NOMO-1 treated with dmso at 0.1 percent for 144 hours (cell line): ENCODE data around the gene ZNFX1.
A peak's percentile ranks its signal among the peaks of the same experiment; 100 is the strongest.
"Not testable (repeated sequence)": the region's sequence is repeated elsewhere in the genome, so short reads cannot be mapped to it uniquely, and the experiment has no call there.

Experiments
- DNase-seq: peaks from one replicate; lab custom pipeline; 2025; ENCODE audit not compliant: unreplicated experiment; lab: John Stamatoyannopoulos, UW

ZNFX1 gene

DNA sequence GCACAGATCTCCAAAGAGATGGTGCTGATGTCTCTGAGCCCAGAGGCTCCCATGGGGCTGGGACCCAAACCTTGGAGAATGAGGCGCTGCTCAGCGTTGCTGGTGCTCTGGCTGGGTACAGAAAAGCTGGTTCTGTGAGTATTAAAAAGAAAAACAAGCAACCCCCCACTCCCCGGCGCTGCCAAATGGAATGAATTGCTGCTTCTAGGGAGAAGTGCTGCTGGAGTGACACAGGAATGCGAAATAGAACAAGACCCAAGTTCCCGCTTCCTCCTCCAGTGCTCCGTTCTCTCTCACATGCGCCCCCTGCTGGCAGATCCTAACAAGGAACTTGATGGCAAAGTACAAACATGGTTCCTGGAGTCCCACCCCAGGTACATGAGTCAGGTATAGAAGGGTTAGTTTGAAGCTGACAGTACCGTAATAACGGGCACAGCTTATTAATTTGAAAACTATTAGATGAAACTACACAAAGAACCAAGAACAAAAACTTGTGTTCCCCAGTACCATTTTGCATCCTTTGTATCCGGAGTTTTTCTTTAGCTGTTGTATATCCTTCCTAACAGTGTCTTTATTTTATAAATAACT, 60.8 kb downstream of the ZNFX1 start:
- DNase-seq: peak; percentile 53

DNA sequence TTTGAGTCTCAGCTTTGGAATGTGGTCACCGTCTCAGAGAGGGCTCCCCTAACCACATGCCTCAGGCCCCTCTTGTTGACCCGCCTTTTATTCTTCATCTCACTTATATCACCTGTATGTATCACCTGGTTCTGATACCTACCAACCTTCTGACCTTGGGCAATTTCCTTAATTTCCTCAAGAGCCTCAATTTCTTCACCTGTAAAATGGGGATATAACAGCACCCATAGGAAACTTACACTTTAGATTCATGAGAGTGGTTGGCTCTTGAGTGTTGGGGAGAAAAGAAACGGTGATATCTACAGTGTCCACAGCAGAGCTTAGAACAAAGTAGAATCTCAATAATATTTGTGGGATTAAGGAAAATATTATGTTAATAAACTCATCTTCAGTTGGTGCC, 62.6 kb downstream of the ZNFX1 start:
- no peak for DNase-seq

DNA sequence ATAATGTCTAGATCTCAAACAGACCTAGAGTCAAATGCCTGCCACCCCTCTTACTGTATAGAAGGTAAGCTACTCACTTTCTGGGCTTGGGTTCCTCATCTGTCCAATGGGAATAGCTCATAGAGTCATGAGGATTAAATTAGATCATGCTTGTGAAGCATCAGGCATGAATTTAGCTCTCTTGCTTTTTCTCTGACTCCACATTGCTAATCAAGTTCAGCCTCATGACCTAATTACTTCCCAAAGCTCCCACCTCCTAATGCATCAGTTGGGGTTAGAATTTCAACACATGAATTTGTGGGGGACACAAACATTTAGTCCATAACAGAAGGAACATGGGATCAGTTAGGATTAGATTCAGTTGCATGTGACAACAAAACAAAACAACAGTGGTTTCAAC, 63.3 kb downstream of the ZNFX1 start:
- DNase-seq: no peak

DNA sequence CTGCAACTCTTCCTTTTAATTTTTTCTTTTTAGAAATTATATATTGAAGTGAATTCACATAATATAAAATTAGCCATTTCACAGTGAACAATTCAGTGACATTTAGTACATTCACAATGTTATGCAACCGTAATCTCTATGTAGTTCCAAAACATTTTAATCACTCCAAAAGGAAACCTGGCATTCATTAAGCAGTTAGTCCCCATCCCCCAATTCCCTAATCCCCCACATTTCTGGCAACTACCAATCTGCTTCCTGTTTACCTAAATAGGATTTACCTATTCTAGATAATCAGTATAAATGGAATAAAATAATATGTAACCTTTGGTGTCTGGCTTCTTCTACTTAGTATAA, 67.1 kb downstream of the ZNFX1 start:
- no peak for DNase-seq

DNA sequence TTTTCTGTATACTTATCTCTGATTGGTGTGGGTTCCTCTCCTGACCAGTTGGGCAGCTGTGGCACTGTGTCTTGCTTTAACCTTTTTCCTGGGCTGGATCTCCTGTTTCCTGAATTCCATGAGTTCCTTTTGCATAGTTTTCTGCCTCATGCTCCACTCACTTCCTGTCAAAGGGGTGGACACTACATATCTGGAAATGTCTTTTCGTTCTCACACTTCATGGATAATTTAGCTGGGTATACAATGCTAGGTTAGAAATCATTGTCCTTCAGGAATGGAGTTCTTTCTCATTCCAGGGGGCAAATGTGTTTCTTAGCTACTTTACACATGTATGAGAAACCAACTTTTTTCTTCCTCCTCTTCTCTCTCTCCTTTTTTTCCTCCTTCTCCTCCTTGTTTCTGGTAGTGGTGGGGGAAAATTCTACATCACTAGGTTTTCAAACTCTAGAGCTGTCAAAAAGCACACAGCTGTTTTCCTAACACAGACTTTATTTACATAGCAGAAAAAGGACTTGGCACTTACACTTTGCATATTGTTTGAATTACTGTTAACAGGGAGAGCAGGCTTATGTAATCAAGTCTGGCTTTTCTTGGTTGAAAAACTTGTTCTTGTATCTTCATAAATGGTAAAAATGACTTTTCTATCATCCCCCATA, 67.6 kb downstream of the ZNFX1 start:
- no peak for DNase-seq

DNA sequence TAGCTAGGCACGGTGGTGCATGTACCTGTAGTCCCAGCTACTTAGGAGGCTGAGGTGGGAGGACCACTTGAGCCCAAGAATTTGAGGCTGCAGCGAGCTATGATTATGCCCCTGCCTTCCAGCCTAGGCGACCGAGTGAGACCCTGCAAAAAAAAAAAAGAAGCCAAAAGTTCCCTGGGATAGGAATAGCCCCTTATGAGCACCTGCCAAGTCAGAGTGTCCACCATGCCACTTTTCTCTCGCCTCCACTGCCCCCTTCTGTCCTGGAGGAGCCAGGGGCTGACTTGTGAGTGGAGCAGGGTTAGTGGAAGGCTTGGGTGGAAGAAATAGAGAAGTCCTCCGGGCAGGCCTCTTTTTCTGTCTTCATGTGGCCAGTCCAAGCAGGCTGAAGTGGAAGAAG, 70.8 kb downstream of the ZNFX1 start:
- no peak for DNase-seq

DNA sequence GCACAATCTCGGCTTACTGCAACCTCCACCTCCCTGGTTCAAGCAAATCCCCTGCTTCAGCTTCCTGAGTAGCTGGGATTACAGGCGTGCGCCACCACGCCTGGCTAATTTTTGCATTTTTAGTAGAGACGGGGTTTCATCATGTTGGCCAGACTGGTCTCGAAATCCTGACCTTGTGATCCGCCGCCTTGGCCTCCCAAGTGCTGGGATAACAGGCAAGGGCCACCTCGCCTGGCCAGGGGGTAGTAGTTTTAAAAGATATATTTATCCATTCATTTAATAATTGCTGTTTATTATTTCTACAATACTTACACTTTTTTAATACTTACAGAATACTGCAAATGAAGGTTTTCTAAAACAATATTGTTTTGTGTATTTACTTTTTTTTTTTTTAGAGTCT, 74.1 kb downstream of the ZNFX1 start:
- no peak for DNase-seq

DNA sequence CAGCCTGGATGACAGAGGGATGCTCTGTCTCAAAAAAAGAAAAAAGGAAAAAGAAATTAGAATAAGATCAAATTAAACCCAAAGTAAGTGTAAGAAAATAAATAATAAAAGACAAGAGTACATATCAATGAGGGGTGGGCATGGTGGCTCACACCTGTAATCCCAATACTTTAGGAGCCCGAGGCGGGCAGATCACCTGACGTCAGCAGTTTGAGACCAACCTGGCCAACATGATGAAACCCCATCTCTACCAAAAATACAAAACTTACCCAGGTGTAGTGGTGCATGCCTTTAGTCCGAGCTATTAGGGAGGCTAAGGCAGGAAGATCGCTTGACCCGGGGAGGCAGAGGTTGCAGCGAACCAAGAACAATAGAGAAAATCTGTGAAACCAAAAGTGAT, 74.8 kb downstream of the ZNFX1 start:
- no peak for DNase-seq

DNA sequence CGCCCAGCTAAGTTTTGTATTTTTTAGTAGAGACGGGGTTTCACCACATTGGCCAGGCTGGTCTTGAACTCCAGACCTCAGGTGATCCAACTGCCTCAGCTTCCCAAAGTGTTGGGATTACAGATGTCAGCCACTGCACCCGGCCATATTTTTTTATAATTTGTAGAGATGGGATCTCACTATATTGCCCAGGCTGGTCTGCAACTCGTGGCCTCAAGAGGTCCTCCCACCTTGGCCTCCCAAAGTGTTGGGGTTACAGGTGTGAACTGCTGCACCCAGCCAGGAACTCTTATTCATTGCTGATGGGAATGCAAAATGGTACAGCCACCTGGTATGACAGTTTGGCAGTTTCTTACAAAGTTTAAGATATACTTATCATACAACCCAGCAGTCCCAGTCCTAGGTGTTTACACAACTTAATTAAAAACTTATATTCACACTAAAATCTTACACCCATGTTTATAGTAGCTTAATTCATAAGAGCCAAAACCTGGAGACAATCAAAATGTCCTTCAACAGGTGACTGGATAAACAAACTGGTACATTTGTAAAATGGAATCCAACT, 78.0 kb downstream of the ZNFX1 start:
- DNase-seq: no peak

DNA sequence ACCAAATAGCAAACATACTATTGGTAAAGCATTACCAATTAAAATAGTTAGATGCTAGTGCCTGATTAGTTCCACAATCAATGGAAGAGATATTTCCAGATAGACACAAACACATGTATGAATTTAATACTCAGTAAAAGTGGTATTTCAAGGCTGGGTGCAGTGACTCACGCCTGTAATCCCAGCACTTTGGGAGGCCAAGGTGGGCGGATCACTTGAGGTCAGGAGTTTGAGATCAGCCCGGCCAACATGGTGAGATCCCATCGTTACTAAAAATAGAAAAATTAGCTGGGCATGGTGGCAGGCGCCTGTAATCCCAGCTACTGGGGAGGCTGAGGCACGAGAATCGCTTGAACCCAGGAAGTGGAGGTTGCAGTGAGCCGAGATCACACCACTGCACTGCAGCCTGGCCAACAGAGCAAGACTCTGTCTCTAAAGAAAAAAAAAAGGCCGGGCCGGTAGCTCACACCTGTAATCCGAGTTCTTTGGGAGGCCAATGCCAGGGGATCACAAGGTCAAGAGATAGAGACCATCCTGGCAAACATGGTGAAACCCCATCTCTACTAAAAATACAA, 84.8 kb downstream of the ZNFX1 start:
- not testable (repeated sequence) for DNase-seq
